Nephron (organoid): ENCODE results near the gene SYNE2.
A peak's percentile ranks its signal among the peaks of the same experiment; 100 is the strongest.

ENCODE experiments used
- H3K27ac Mint-ChIP-seq, 3 experiments: 2 replicates each; pipeline ENCODE4 v1.8.0; 2020; ENCODE audit warnings: mixed read lengths in 3 of 3, mild to moderate bottlenecking in 2 of 3, moderate library complexity in 1 of 3
- H3K27me3 Mint-ChIP-seq: 2 replicates; pipeline ENCODE4 v1.8.0; 2021; ENCODE audit warnings: low read depth, mild to moderate bottlenecking, moderate library complexity, mixed read lengths
- H3K36me3 Mint-ChIP-seq: 2 replicates; pipeline ENCODE4 v1.8.0; 2020; ENCODE audit warnings: low read depth, mixed read lengths
- H3K4me1 Mint-ChIP-seq: 2 replicates; pipeline ENCODE4 v1.8.0; 2020; ENCODE audit warnings: mixed read lengths
- H3K4me3 Mint-ChIP-seq, 3 experiments: 2 replicates each; pipeline ENCODE4 v1.8.0; 2020; ENCODE audit warnings: mild to moderate bottlenecking in 3 of 3, mixed read lengths in 3 of 3, moderate library complexity in 2 of 3
- H3K9me3 Mint-ChIP-seq: 2 replicates; pipeline ENCODE4 v1.8.0; 2020; ENCODE audit warnings: mixed read lengths
- CTCF ChIP-seq, 3 experiments: fragments of 200-600 bp; sonication (generic); IDR thresholded peaks; one replicate each; pipeline ENCODE4 v1.5.0; 2021; ENCODE audit warnings: antibody characterized with exemption in 3 of 3; ENCODE audit not compliant: unreplicated experiment in 3 of 3

The SYNE2 gene

GRCh38 chr14:64147126-64147790 is 294.5 kb downstream of the SYNE2 start:
- TF ChIP-seq CTCF (IDR thresholded peaks at IDR 0.05; ENCODE audit: unreplicated experiment in 3 of 3): no peak
- Mint-ChIP-seq H3K4me3 (no peak overlapping the region), H3K27me3 (no peaks in the 10 kb centered on the region), H3K27ac (peak overlapping the region; percentile 29 to 84 (median 73)), H3K9me3 (no peaks in the 10 kb centered on the region), H3K36me3 (peaks cover 17% of the 10 kb centered on the region), H3K4me1 (peaks cover 12% of the 10 kb centered on the region)

DNA sequence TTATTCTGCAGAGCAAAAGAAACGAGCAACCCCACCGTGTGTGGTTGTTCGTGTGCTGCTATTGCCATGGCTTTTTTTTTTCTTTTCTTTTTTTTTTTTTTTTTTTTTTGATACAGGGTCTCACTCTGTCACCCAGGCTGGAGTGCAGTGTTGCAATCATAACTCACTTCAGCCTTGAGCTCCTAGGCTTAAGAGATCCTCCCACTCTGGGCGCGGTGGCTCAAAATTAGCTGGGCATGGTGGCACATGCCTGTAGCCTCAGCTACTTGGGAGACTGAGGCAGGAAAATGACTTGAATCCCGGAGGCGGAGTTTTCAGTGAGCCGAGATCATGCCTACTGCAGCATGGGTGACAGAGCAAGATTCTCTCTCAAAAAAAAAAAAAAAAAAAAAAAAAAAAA is 297.1 kb downstream of the SYNE2 start:
- H3K27me3 Mint-ChIP-seq: no peaks in the 10 kb centered on the region
- H3K4me3 Mint-ChIP-seq: no peak overlapping the region
- H3K9me3 Mint-ChIP-seq: no peaks in the 10 kb centered on the region

DNA sequence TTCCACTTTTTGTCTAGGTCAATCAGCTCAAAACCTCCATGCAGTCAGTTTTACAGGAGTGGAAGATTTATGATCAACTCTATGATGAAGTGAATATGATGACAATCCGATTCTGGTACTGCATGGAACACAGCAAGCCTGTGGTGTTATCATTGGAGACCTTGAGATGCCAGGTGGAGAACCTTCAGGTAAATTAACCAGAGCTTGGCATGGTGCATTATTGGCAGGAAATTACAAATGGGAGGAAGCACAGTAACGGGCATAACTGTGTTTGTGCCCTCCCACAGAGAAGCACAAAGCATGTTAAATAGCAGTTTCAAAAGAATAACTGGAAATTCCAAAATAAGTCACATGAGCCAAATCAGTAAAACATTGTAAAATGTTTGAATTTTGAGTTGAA is 305.8 kb downstream of the SYNE2 start:
- no peaks in the 10 kb centered on the region for H3K9me3 Mint-ChIP-seq
- H3K36me3 Mint-ChIP-seq: peaks cover 52% of the 10 kb centered on the region
- no peaks in the 10 kb centered on the region for H3K27me3 Mint-ChIP-seq
- H3K27ac Mint-ChIP-seq: no peak overlapping the region
- H3K4me3 Mint-ChIP-seq: no peak overlapping the region
- no peaks in the 10 kb centered on the region for H3K4me1 Mint-ChIP-seq
- no peak for TF ChIP-seq CTCF (IDR thresholded peaks at IDR 0.05; ENCODE audit: unreplicated experiment in 3 of 3)

More for the DNA sequence above, 297.1 kb downstream of the SYNE2 start:
- TF ChIP-seq CTCF (IDR thresholded peaks at IDR 0.05; ENCODE audit: unreplicated experiment in 3 of 3): no peak
- Mint-ChIP-seq H3K27ac (no peak overlapping the region), H3K4me1 (peaks cover 12% of the 10 kb centered on the region), H3K36me3 (peaks cover 22% of the 10 kb centered on the region)

- H3K27me3 Mint-ChIP-seq: no peaks in the 10 kb centered on the region
- peaks cover 52% of the 10 kb centered on the region for H3K36me3 Mint-ChIP-seq
- no peaks in the 10 kb centered on the region for H3K4me1 Mint-ChIP-seq
- no peak overlapping the region for H3K4me3 Mint-ChIP-seq
- no peak overlapping the region for H3K27ac Mint-ChIP-seq
- TF ChIP-seq CTCF (IDR thresholded peaks at IDR 0.05; ENCODE audit: unreplicated experiment in 3 of 3): no peak
- H3K9me3 Mint-ChIP-seq: no peaks in the 10 kb centered on the region
Observed at GRCh38 chr14:64159588-64159987, 306.8 kb downstream of the SYNE2 start.

- H3K4me3 Mint-ChIP-seq: no peak overlapping the region
- peaks cover 29% of the 10 kb centered on the region for H3K36me3 Mint-ChIP-seq
- no peak overlapping the region for H3K27ac Mint-ChIP-seq
- no peaks in the 10 kb centered on the region for H3K9me3 Mint-ChIP-seq
- no peak for TF ChIP-seq CTCF (IDR thresholded peaks at IDR 0.05; ENCODE audit: unreplicated experiment in 3 of 3)
- H3K4me1 Mint-ChIP-seq: no peaks in the 10 kb centered on the region
- no peaks in the 10 kb centered on the region for H3K27me3 Mint-ChIP-seq
Observed at GRCh38 chr14:64170181-64170580, 317.4 kb downstream of the SYNE2 start.
